Measurements from ENCODE around the gene HPD.

GRCh38 chr12:121820056-121820455 lies 38.6 kb downstream of the HPD start:
- TF ChIP-seq, protein P1, sequence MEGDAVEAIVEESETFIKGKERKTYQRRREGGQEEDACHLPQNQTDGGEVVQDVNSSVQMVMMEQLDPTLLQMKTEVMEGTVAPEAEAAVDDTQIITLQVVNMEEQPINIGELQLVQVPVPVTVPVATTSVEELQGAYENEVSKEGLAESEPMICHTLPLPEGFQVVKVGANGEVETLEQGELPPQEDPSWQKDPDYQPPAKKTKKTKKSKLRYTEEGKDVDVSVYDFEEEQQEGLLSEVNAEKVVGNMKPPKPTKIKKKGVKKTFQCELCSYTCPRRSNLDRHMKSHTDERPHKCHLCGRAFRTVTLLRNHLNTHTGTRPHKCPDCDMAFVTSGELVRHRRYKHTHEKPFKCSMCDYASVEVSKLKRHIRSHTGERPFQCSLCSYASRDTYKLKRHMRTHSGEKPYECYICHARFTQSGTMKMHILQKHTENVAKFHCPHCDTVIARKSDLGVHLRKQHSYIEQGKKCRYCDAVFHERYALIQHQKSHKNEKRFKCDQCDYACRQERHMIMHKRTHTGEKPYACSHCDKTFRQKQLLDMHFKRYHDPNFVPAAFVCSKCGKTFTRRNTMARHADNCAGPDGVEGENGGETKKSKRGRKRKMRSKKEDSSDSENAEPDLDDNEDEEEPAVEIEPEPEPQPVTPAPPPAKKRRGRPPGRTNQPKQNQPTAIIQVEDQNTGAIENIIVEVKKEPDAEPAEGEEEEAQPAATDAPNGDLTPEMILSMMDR (IDR thresholded peaks at IDR 0.05; ENCODE audit: extremely low read depth in 1 of 2, insufficient read depth in 1 of 2, low read depth in 1 of 2, low read length in 2 of 2): no peak
- no peak for TF ChIP-seq EZH2 (IDR thresholded peaks at IDR 0.05; ENCODE audit: borderline replicate concordance, low read depth, low read length, severe bottlenecking)
- no peak for TF ChIP-seq POLR2A (IDR thresholded peaks at IDR 0.05; ENCODE audit: low read depth, low read length)
- TF ChIP-seq POLR2AphosphoS5 (IDR thresholded peaks at IDR 0.05; ENCODE audit: insufficient read depth, low read depth, low read length): no peak
- TF ChIP-seq, protein P2, sequence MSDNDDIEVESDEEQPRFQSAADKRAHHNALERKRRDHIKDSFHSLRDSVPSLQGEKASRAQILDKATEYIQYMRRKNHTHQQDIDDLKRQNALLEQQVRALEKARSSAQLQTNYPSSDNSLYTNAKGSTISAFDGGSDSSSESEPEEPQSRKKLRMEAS (IDR thresholded peaks at IDR 0.05; ENCODE audit: insufficient read depth, insufficient read length): no peak
- TF ChIP-seq GATA2 (IDR thresholded peaks at IDR 0.05; ENCODE audit: insufficient read depth, insufficient read length, low read depth, low read length): no peak
